GM19240 (cell line): ENCODE measurements around the gene KIRREL3.

Source experiments
- DNase-seq: peaks from one replicate; pipeline ENCODE4 v3.0.0; 2011; ENCODE audit warnings: low spot score; ENCODE audit not compliant: insufficient read length

Gene KIRREL3

GRCh38 chr11:126793596-126793995 lies 207.0 kb downstream of the KIRREL3 start:
- DNase-seq = no peak

- DNase-seq = no peak
These were observed 208.6 kb downstream of the KIRREL3 start for GRCh38 chr11:126791991-126792390.

- no peak for DNase-seq
These were observed 209.1 kb downstream of the KIRREL3 start for GRCh38 chr11:126791446-126791845.

GRCh38 chr11:126790550-126791081 lies 210.0 kb downstream of the KIRREL3 start:
- no peak for DNase-seq

- no peak for DNase-seq
These were observed 217.8 kb downstream of the KIRREL3 start for GRCh38 chr11:126782810-126783209.

GRCh38 chr11:126781942-126782341 lies 218.6 kb downstream of the KIRREL3 start:
- DNase-seq = no peak

GRCh38 chr11:126776119-126776518 lies 224.5 kb downstream of the KIRREL3 start:
- no peak for DNase-seq

- DNase-seq = no peak
These were observed 228.3 kb downstream of the KIRREL3 start for GRCh38 chr11:126772267-126772666.

GRCh38 chr11:126768702-126769101 lies 231.9 kb downstream of the KIRREL3 start:
- no peak for DNase-seq

GRCh38 chr11:126766440-126766839 lies 234.1 kb downstream of the KIRREL3 start:
- DNase-seq = no peak

- DNase-seq = no peak
These were observed 235.4 kb downstream of the KIRREL3 start for GRCh38 chr11:126765196-126765595.

GRCh38 chr11:126764231-126764630 lies 236.3 kb downstream of the KIRREL3 start:
- no peak for DNase-seq

GRCh38 chr11:126756855-126757254 lies 243.7 kb downstream of the KIRREL3 start:
- no peak for DNase-seq

GRCh38 chr11:126756421-126756820 lies 244.1 kb downstream of the KIRREL3 start:
- no peak for DNase-seq

GRCh38 chr11:126755526-126755925 lies 245.0 kb downstream of the KIRREL3 start:
- no peak for DNase-seq

- DNase-seq = no peak
These were observed 245.8 kb downstream of the KIRREL3 start for GRCh38 chr11:126754591-126755426.

GRCh38 chr11:126753990-126754389 lies 246.6 kb downstream of the KIRREL3 start:
- no peak for DNase-seq

GRCh38 chr11:126751242-126751641 lies 249.3 kb downstream of the KIRREL3 start:
- no peak for DNase-seq

- DNase-seq = no peak
These were observed 251.8 kb downstream of the KIRREL3 start for GRCh38 chr11:126748793-126749192.

- no peak for DNase-seq
These were observed 252.3 kb downstream of the KIRREL3 start for GRCh38 chr11:126748100-126748791.

- no peak for DNase-seq
These were observed 253.3 kb downstream of the KIRREL3 start for GRCh38 chr11:126747315-126747714.

GRCh38 chr11:126746443-126746842 lies 254.1 kb downstream of the KIRREL3 start:
- no peak for DNase-seq
